Measurements from ENCODE around the gene CCDC33.

- no peak for TF ChIP-seq EZH2 (IDR thresholded peaks at IDR 0.05; ENCODE audit: low read depth, unreplicated experiment)
- TF ChIP-seq, protein P1, sequence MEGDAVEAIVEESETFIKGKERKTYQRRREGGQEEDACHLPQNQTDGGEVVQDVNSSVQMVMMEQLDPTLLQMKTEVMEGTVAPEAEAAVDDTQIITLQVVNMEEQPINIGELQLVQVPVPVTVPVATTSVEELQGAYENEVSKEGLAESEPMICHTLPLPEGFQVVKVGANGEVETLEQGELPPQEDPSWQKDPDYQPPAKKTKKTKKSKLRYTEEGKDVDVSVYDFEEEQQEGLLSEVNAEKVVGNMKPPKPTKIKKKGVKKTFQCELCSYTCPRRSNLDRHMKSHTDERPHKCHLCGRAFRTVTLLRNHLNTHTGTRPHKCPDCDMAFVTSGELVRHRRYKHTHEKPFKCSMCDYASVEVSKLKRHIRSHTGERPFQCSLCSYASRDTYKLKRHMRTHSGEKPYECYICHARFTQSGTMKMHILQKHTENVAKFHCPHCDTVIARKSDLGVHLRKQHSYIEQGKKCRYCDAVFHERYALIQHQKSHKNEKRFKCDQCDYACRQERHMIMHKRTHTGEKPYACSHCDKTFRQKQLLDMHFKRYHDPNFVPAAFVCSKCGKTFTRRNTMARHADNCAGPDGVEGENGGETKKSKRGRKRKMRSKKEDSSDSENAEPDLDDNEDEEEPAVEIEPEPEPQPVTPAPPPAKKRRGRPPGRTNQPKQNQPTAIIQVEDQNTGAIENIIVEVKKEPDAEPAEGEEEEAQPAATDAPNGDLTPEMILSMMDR (conservative IDR thresholded peaks at IDR 0.05; ENCODE audit: low read depth in 2 of 2): no peak
- TF ChIP-seq POLR2AphosphoS5 (IDR thresholded peaks at IDR 0.05; ENCODE audit: low read depth): no peak
- TF ChIP-seq EZH2phosphoT487 (IDR thresholded peaks at IDR 0.05; ENCODE audit: unreplicated experiment): no peak
- no peak for TF ChIP-seq JUNB (IDR thresholded peaks at IDR 0.05; ENCODE audit: unreplicated experiment)
- TF ChIP-seq REST (IDR thresholded peaks at IDR 0.05; ENCODE audit: unreplicated experiment): no peak
- TF ChIP-seq CREB1 (CRISPR knock-in tag; IDR thresholded peaks at IDR 0.05; ENCODE audit: low read depth): no peak
- no peak for TF ChIP-seq NANOG (IDR thresholded peaks at IDR 0.05; ENCODE audit: borderline replicate concordance)
- TF ChIP-seq ZNF114 (CRISPR knock-in tag; IDR thresholded peaks at IDR 0.05): no peak
- TF ChIP-seq, protein P2, sequence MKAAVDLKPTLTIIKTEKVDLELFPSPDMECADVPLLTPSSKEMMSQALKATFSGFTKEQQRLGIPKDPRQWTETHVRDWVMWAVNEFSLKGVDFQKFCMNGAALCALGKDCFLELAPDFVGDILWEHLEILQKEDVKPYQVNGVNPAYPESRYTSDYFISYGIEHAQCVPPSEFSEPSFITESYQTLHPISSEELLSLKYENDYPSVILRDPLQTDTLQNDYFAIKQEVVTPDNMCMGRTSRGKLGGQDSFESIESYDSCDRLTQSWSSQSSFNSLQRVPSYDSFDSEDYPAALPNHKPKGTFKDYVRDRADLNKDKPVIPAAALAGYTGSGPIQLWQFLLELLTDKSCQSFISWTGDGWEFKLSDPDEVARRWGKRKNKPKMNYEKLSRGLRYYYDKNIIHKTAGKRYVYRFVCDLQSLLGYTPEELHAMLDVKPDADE (IDR thresholded peaks at IDR 0.05): no peak
- no peak for TF ChIP-seq STAT1 (IDR thresholded peaks at IDR 0.05; ENCODE audit: unreplicated experiment)
- no peak for TF ChIP-seq ZNF331 (CRISPR knock-in tag; IDR thresholded peaks at IDR 0.05; ENCODE audit: low read depth)
- TF ChIP-seq, protein P3, sequence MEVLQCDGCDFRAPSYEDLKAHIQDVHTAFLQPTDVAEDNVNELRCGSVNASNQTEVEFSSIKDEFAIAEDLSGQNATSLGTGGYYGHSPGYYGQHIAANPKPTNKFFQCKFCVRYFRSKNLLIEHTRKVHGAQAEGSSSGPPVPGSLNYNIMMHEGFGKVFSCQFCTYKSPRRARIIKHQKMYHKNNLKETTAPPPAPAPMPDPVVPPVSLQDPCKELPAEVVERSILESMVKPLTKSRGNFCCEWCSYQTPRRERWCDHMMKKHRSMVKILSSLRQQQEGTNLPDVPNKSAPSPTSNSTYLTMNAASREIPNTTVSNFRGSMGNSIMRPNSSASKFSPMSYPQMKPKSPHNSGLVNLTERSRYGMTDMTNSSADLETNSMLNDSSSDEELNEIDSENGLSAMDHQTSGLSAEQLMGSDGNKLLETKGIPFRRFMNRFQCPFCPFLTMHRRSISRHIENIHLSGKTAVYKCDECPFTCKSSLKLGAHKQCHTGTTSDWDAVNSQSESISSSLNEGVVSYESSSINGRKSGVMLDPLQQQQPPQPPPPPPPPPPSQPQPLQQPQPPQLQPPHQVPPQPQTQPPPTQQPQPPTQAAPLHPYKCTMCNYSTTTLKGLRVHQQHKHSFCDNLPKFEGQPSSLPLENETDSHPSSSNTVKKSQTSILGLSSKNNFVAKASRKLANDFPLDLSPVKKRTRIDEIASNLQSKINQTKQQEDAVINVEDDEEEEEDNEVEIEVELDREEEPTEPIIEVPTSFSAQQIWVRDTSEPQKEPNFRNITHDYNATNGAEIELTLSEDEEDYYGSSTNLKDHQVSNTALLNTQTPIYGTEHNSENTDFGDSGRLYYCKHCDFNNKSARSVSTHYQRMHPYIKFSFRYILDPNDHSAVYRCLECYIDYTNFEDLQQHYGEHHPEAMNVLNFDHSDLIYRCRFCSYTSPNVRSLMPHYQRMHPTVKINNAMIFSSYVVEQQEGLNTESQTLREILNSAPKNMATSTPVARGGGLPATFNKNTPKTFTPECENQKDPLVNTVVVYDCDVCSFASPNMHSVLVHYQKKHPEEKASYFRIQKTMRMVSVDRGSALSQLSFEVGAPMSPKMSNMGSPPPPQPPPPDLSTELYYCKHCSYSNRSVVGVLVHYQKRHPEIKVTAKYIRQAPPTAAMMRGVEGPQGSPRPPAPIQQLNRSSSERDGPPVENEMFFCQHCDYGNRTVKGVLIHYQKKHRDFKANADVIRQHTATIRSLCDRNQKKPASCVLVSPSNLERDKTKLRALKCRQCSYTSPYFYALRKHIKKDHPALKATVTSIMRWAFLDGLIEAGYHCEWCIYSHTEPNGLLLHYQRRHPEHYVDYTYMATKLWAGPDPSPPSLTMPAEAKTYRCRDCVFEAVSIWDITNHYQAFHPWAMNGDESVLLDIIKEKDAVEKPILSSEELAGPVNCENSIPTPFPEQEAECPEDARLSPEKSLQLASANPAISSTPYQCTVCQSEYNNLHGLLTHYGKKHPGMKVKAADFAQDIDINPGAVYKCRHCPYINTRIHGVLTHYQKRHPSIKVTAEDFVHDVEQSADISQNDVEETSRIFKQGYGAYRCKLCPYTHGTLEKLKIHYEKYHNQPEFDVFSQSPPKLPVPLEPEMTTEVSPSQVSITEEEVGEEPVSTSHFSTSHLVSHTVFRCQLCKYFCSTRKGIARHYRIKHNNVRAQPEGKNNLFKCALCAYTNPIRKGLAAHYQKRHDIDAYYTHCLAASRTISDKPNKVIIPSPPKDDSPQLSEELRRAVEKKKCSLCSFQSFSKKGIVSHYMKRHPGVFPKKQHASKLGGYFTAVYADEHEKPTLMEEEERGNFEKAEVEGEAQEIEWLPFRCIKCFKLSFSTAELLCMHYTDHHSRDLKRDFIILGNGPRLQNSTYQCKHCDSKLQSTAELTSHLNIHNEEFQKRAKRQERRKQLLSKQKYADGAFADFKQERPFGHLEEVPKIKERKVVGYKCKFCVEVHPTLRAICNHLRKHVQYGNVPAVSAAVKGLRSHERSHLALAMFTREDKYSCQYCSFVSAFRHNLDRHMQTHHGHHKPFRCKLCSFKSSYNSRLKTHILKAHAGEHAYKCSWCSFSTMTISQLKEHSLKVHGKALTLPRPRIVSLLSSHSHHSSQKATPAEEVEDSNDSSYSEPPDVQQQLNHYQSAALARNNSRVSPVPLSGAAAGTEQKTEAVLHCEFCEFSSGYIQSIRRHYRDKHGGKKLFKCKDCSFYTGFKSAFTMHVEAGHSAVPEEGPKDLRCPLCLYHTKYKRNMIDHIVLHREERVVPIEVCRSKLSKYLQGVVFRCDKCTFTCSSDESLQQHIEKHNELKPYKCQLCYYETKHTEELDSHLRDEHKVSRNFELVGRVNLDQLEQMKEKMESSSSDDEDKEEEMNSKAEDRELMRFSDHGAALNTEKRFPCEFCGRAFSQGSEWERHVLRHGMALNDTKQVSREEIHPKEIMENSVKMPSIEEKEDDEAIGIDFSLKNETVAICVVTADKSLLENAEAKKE (CRISPR knock-in tag; IDR thresholded peaks at IDR 0.05): no peak
These were observed 83.6 kb downstream of the CCDC33 start for GRCh38 chr15:74319596-74320351.

Data from GM23338 (cell line).